Testis (tissue), 3 donors: ENCODE data around the gene UBE2QL1. TPM values are rescaled to one million over a fixed set of nuclear protein-coding genes. Genes with fewer than 3 reads are reported as not detected.

Experiments
- DNase-seq: peaks from one replicate; pipeline ENCODE4 v3.0.0-alpha.2; 2019
- H3K27ac ChIP-seq, 2 donors: fragments of 200-600 bp; sonication (generic); one replicate each; pipeline ENCODE4 v1.5.1; 2019
- H3K27me3 ChIP-seq: fragments of 200-600 bp; sonication (generic); one replicate; pipeline ENCODE4 v1.5.1; 2019
- H3K36me3 ChIP-seq: fragments of 200-600 bp; sonication (generic); one replicate; pipeline ENCODE4 v1.5.1; 2017; ENCODE audit warnings: low read depth; ENCODE audit errors: missing control alignments
- H3K4me1 ChIP-seq: fragments of 200-600 bp; sonication (generic); one replicate; pipeline ENCODE4 v1.5.1; 2019
- H3K4me3 ChIP-seq, 2 donors: fragments of 200-600 bp; sonication (generic); one replicate each; pipeline ENCODE4 v1.5.1; 2017 to 2019
- H3K9me3 ChIP-seq: fragments of 200-600 bp; sonication (generic); one replicate; pipeline ENCODE4 v1.5.1; 2017
- POLR2A ChIP-seq: fragments of 450-650 bp; IDR thresholded peaks from one replicate; pipeline ENCODE4 v1.6.1; 2017; ENCODE audit warnings: antibody characterized with exemption, mild to moderate bottlenecking, moderate library complexity
- WGBS, 2 donors: methylation state at CpG; one replicate each; pipeline ENCODE4 v1.1.5; 2018; 5-methylcytosine and 5-hydroxymethylcytosine counted together
- intact Hi-C: fragments of 100-400 bp; cut with DNase I; formaldehyde crosslinking; loops from one replicate; pipeline ENCODE4 v1.15.1; 2023; ENCODE audit warnings: low total_unique reads
- polyA plus RNA-seq: library from polyadenylated mRNA; stranded (reverse); fragments of 350-450 nt; fragmentation: Illumina TruSeq; extraction: RNeasy Lipid Tissue Mini Kit (QIAGEN cat#74804); gene quantifications from one replicate; pipeline ENCODE4 v1.2.3, GENCODE V29; 2014; ENCODE audit warnings: low read depth, low replicate concordance; ENCODE audit not compliant: insufficient read depth
- total RNA-seq, 2 donors: library from RNA; depleted of rRNA; stranded (reverse); fragments of >200 nt; gene quantifications; one replicate each; pipeline ENCODE4 v1.2.3, GENCODE V29; 2016
- TF ChIP-seq, protein P1 (sequence below), 3 experiments: fragments of 450-650 bp in 2 of 3; fragments of 200-600 bp in 1 of 3; sonication (generic) in 1 of 3; IDR thresholded peaks; one replicate each; pipeline ENCODE4 v1.5.1; 2016 to 2019; ENCODE audit warnings: antibody characterized with exemption in 3 of 3, mild to moderate bottlenecking in 2 of 3, moderate library complexity in 1 of 3

UBE2QL1 gene
- total and polyA plus RNA-seq, 3 donors from 2014 or later: 1.9 to 3.2 (median 2.0) TPM

DNA sequence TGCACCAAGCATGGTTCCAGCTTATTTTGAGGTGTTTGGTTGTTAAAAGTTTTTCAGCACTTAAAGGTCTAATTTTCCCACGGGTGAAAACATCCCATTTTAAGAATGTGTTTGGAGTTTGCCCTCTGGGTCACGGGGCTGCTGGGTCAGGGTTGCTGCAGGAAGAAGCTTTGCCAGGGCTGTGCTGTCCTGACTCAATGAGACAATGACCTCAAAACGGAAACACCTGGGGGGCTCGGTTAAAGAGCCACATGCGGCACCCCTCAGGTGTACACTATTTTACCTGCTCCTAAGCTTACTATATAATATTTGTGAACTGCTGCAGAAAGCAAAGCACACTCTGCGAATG lies 27.6 kb downstream of the UBE2QL1 start:
- TF ChIP-seq, protein P1, sequence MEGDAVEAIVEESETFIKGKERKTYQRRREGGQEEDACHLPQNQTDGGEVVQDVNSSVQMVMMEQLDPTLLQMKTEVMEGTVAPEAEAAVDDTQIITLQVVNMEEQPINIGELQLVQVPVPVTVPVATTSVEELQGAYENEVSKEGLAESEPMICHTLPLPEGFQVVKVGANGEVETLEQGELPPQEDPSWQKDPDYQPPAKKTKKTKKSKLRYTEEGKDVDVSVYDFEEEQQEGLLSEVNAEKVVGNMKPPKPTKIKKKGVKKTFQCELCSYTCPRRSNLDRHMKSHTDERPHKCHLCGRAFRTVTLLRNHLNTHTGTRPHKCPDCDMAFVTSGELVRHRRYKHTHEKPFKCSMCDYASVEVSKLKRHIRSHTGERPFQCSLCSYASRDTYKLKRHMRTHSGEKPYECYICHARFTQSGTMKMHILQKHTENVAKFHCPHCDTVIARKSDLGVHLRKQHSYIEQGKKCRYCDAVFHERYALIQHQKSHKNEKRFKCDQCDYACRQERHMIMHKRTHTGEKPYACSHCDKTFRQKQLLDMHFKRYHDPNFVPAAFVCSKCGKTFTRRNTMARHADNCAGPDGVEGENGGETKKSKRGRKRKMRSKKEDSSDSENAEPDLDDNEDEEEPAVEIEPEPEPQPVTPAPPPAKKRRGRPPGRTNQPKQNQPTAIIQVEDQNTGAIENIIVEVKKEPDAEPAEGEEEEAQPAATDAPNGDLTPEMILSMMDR (IDR thresholded peaks at IDR 0.05): no peak
- TF ChIP-seq POLR2A: no peak
- WGBS, 2 donors: 81 to 85% methylated on average over 6 of the region's 6 CpGs
- H3K36me3 ChIP-seq: no peaks in the 10 kb centered on the region
- intact Hi-C loops: no loop called here
- no peak for DNase-seq
- H3K27ac ChIP-seq: no peak overlapping the region
- no peaks in the 10 kb centered on the region for H3K9me3 ChIP-seq
- H3K27me3 ChIP-seq: no peaks in the 10 kb centered on the region
- H3K4me1 ChIP-seq: no peaks in the 10 kb centered on the region
- H3K4me3 ChIP-seq: no peak overlapping the region

DNA sequence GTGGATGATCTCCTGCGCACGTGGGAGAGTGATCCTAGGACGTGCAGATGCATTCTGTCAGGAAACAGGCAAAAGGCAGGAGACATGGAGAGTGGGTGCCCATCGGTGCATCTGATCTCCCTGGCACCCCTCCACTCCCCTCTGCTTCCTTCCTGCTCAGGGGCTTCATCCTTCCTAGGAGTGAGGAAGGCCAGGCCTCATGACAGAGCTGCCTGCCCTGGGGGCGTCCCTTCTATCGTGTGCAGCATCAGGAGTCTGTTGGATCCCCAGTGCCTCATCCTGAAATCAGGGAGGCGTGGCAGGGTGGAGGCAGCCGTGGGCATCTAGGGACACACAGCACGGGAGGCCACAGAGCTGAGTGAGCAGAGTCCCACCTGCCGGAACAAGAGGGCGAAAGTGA lies 30.1 kb downstream of the UBE2QL1 start:
- no peak overlapping the region for H3K27ac ChIP-seq
- WGBS, 2 donors: 82 to 92% methylated on average over 11 of the region's 11 CpGs
- intact Hi-C loops: no loop called here

DNA sequence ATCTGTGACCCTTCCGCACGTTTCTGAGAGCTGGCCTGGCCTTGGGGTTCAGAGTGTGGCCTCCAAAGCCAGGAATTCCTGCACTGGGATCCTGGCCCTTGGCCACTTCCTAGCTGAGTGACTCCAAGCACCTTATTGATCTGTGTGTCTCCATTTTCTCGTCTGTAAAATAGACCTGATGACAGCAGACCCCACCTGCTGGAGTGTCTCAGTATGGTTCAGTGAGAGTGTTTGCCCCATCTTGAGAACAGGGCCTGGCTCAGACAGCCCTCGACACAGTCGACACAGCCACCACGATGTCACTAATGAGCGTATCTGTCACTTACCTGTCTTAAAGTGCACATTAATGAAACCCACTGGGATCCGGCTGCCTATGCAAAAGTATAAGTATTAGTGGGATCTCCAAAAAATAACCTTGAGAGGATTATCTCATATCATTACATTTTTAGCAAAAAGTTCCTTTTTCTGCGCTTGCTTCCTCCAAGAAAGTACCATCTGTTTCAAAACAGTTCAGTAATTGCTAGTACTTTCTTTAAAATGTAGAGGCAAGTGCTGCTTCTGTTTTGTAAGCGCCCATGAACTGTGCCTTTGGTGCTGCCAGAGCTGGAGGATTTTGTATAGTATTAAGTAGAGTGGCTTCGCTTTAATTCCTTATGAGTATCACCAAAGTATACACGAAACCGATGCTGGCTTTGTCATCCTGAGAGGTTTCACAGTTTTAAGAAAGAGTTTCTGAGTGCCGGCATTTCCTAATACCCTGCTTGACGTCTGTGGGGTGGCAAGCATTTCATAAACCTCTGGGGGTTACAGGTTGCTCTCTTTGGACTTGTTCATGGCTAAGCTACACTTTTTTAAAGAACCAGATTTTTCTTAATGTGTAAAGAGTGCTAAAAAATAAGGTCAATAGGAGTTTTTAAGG lies 31.7 kb downstream of the UBE2QL1 start:
- WGBS, 2 donors: 82 to 85% methylated on average over 14 to 15 of the region's 15 CpGs
- Histone ChIP-seq H3K27ac (no peak overlapping the region), H3K4me1 (no peaks in the 10 kb centered on the region), H3K9me3 (no peaks in the 10 kb centered on the region), H3K36me3 (no peaks in the 10 kb centered on the region), H3K27me3 (no peaks in the 10 kb centered on the region), H3K4me3 (no peak overlapping the region)
- no peak for DNase-seq
- TF ChIP-seq, protein P1 (IDR thresholded peaks at IDR 0.05): no peak
- no peak for TF ChIP-seq POLR2A
- intact Hi-C loops: no loop called here

More for the DNA sequence above, 30.1 kb downstream of the UBE2QL1 start:
- Histone ChIP-seq H3K36me3 (no peaks in the 10 kb centered on the region), H3K9me3 (no peaks in the 10 kb centered on the region), H3K4me1 (no peaks in the 10 kb centered on the region), H3K27me3 (no peaks in the 10 kb centered on the region), H3K4me3 (no peak overlapping the region)
- TF ChIP-seq POLR2A: no peak
- TF ChIP-seq, protein P1 (IDR thresholded peaks at IDR 0.05): no peak
- no peak for DNase-seq

DNA sequence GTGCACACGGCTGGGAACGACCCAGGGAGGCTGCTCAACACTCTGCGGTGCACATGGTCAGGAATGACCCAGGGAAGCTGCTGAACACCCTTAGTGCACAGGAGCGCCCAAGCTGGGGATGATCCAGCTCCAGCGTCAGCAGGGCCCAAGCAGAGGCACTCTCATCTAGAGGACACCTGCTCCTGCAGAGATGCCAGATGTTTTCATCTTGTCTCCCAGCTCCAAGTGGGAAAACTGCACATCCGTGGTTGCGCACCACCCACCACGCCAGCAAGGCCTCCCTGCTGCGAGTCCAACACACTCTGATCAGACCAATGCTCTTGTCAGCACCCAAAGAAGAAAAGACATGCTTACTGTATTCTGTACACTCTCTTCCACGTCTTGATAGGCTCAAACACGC lies 34.1 kb downstream of the UBE2QL1 start:
- no peak for DNase-seq
- intact Hi-C loops: no loop called here
- Histone ChIP-seq H3K27ac (no peak overlapping the region), H3K4me3 (no peak overlapping the region), H3K4me1 (no peaks in the 10 kb centered on the region), H3K27me3 (no peaks in the 10 kb centered on the region), H3K36me3 (no peaks in the 10 kb centered on the region), H3K9me3 (no peaks in the 10 kb centered on the region)
- TF ChIP-seq, protein P1 (IDR thresholded peaks at IDR 0.05): no peak
- no peak for TF ChIP-seq POLR2A
- WGBS, 2 donors: 91 to 95% methylated on average over 6 to 11 of the region's 11 CpGs
